ENCODE results near the gene VCX2. TPM values are rescaled to one million over a fixed set of nuclear protein-coding genes. Genes with fewer than 3 reads are reported as not detected.

VCX2 gene
- polyA plus RNA-seq, 1 experiment: not detected

GRCh38 chrX:8194216-8194615 lies 23.1 kb upstream of the VCX2 start:
- H3K27ac ChIP-seq (ENCODE audit: low read depth, low read length): no peak overlapping the region
- no peak for DNase-seq (ENCODE audit: low read depth, low spot score)
- CTCF ChIA-PET: no interaction called here
- no peaks in the 10 kb centered on the region; the same call in 1 of the 2 replicates for H3K9me3 ChIP-seq (ENCODE audit: control insufficient read depth, insufficient read depth, low read length)
- POLR2A ChIA-PET: no interaction called here
- no peak for TF ChIP-seq CTCF (IDR thresholded peaks at IDR 0.05; ENCODE audit: low read depth, low read length)
- H3K27me3 ChIP-seq (ENCODE audit: control insufficient read depth, insufficient read depth, low read length): no peaks in the 10 kb centered on the region
- no peak overlapping the region for H3K4me3 ChIP-seq (ENCODE audit: low read depth, low read length)

- DNase-seq (ENCODE audit: low read depth, low spot score): no peak
- no peaks in the 10 kb centered on the region; the same call in 1 of the 2 replicates for H3K9me3 ChIP-seq (ENCODE audit: control insufficient read depth, insufficient read depth, low read length)
- no peaks in the 10 kb centered on the region for H3K27me3 ChIP-seq (ENCODE audit: control insufficient read depth, insufficient read depth, low read length)
- no peak overlapping the region for H3K27ac ChIP-seq (ENCODE audit: low read depth, low read length)
- H3K4me3 ChIP-seq (ENCODE audit: low read depth, low read length): no peak overlapping the region
- ChIA-PET CTCF (no interaction called here), POLR2A (no interaction called here)
- TF ChIP-seq CTCF (IDR thresholded peaks at IDR 0.05; ENCODE audit: low read depth, low read length): no peak
These were observed 21.2 kb upstream of the VCX2 start for GRCh38 chrX:8192276-8192675.

GRCh38 chrX:8191022-8191421 lies 20.0 kb upstream of the VCX2 start:
- no peak for DNase-seq (ENCODE audit: low read depth, low spot score)
- H3K4me3 ChIP-seq (ENCODE audit: low read depth, low read length): no peak overlapping the region
- H3K9me3 ChIP-seq (ENCODE audit: control insufficient read depth, insufficient read depth, low read length): no peaks in the 10 kb centered on the region; the same call in 1 of the 2 replicates
- ChIA-PET POLR2A (no interaction called here), CTCF (no interaction called here)
- no peak for TF ChIP-seq CTCF (IDR thresholded peaks at IDR 0.05; ENCODE audit: low read depth, low read length)
- no peaks in the 10 kb centered on the region for H3K27me3 ChIP-seq (ENCODE audit: control insufficient read depth, insufficient read depth, low read length)
- H3K27ac ChIP-seq (ENCODE audit: low read depth, low read length): no peak overlapping the region

- ChIA-PET POLR2A (no interaction called here), CTCF (no interaction called here)
- Histone ChIP-seq H3K9me3 (ENCODE audit: control insufficient read depth, insufficient read depth, low read length) (no peaks in the 10 kb centered on the region; the same call in 1 of the 2 replicates), H3K27ac (ENCODE audit: low read depth, low read length) (no peak overlapping the region), H3K27me3 (ENCODE audit: control insufficient read depth, insufficient read depth, low read length) (no peaks in the 10 kb centered on the region), H3K4me3 (ENCODE audit: low read depth, low read length) (no peak overlapping the region)
- DNase-seq (ENCODE audit: low read depth, low spot score): no peak
- TF ChIP-seq CTCF (IDR thresholded peaks at IDR 0.05; ENCODE audit: low read depth, low read length): no peak
These were observed 19.3 kb upstream of the VCX2 start for GRCh38 chrX:8190341-8190830.

- Histone ChIP-seq H3K4me3 (ENCODE audit: low read depth, low read length) (no peak overlapping the region), H3K27me3 (ENCODE audit: control insufficient read depth, insufficient read depth, low read length) (no peaks in the 10 kb centered on the region), H3K9me3 (ENCODE audit: control insufficient read depth, insufficient read depth, low read length) (no peaks in the 10 kb centered on the region; the same call in 1 of the 2 replicates), H3K27ac (ENCODE audit: low read depth, low read length) (no peak overlapping the region)
- no peak for DNase-seq (ENCODE audit: low read depth, low spot score)
- TF ChIP-seq CTCF (IDR thresholded peaks at IDR 0.05; ENCODE audit: low read depth, low read length): no peak
- CTCF ChIA-PET: no interaction called here
- POLR2A ChIA-PET: no interaction called here
These were observed 18.2 kb upstream of the VCX2 start for GRCh38 chrX:8189096-8189830.

Data from AG04450 (cell line).